CD4-positive, alpha-beta T cell treated with Interleukin-15 for 1 hour (primary cell): ENCODE results near the gene FRRS1L.

ENCODE experiments used
- DNase-seq: peaks from one replicate; pipeline ENCODE4 v3.0.0-alpha.2; 2020

The FRRS1L gene

GRCh38 chr9:109166771-109167601 lies at the start of gene FRRS1L:
Gene FRRS1L, minus strand, starts transcription at chr9:109167249. Its CDS starts 111 bp downstream, at chr9:109167138.
- DNase-seq, result no peak

DNA sequence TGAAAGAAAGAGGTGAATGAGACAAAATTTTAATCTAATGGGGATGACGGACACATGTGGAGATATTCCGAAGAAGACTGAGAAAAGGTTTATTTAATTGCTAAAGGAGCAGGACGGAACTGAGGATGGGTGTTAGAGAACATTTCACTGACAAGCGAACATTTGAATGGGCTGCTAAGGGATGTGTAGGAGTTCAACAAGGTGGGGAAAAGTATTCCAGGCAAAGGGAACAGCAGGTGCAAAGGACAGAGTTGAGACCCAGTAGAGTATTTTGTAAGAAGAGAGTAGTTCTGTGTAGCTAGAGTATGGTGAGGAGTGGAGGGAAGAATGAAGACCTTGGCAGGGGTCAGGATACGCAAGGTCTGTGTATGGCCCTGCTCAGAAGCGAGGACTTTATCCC lies 47.4 kb upstream of the FRRS1L start:
- no peak for DNase-seq

DNA sequence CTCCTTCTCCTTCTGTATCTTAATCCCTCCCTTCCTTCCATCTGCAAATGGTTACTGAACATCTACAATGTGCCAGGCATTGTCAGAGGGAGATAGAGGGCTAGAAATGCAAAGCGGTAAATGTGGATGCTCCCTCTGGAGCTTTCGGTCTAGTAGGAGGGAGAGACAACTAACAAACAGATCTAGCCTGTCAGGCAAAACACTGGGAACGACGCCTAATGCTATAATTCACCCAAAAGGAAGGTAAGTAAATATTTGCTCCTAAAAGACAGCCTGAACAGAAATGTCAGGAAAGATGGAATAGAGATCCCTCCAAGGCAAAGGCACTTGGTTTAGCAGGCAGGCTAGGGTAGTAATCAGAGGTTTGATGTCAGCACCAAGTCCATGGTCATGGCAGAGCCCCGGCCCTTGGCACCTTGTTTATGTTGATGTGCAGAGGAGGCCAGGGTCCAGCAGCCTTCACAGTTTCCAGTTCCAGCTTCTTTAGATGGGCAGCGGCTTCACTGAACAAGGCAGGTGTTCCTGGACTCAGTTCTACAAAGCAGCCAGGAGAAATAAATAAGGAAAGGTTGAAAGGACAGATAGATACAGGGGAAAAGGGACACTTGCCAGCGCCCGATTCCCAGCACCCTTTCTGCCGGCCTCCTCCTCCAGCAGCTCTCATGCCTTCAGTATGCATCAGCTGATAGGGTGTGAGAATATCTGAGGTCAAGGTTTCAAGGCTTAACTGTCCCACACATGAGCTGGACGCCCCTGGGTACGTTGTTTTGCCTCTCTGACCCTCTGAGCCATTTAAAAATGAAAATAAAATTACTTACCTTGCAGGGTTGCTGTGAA lies 46.5 kb upstream of the FRRS1L start:
- DNase-seq, result no peak

GRCh38 chr9:109212768-109213167 lies 45.7 kb upstream of the FRRS1L start:
- DNase-seq, result no peak

DNA sequence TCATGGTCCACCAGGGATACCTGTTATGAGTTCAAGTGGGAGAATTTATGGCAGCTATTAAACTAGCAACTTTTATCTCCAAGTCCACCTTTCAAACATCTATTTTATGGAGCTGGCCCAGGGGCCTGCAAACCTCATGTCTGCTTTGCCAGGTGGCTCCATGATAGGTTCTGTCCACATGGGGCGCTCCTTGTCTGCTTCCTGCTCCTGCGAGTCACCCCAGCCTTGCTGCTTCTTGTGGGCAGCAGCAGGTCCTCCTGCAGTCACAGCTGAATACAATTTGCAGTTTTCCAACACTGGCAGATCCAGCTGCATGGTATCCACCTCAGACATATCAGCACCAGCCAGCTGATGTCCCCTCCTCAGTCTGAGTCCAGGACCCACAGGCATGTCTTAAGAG lies 39.6 kb upstream of the FRRS1L start:
- DNase-seq, result no peak

- DNase-seq, result no peak
Measured at GRCh38 chr9:109205526-109205925, 38.5 kb upstream of the FRRS1L start.

DNA sequence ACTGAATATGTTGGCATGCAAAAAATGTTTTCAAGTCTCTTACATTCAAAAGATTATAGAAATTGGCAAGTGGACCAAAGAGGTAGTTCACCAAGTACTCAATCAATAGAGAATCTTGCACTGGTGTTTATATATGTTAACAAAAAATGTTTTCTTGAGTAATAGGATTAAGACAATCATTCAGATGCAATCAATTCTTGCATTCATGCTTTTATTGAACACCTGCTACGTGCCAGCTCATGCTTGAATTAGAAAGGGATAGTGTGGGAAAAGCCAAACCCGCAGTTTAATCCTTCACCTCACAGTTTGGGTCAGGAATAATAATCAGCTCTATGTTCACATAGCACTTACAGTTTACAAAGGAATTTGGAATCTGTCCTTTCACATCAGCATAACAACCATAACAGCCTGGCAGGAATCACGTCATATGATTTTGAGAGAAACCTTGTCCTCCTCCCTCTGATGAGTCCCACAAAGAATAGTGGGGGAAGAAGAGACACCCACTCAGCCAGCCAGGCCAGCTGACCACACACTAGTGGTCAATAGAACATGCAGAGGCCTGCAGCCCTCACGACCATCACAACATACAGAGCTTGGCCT lies 36.8 kb upstream of the FRRS1L start:
- DNase-seq, result no peak

- DNase-seq, result no peak
Measured at GRCh38 chr9:109199676-109200075, 32.6 kb upstream of the FRRS1L start.

DNA sequence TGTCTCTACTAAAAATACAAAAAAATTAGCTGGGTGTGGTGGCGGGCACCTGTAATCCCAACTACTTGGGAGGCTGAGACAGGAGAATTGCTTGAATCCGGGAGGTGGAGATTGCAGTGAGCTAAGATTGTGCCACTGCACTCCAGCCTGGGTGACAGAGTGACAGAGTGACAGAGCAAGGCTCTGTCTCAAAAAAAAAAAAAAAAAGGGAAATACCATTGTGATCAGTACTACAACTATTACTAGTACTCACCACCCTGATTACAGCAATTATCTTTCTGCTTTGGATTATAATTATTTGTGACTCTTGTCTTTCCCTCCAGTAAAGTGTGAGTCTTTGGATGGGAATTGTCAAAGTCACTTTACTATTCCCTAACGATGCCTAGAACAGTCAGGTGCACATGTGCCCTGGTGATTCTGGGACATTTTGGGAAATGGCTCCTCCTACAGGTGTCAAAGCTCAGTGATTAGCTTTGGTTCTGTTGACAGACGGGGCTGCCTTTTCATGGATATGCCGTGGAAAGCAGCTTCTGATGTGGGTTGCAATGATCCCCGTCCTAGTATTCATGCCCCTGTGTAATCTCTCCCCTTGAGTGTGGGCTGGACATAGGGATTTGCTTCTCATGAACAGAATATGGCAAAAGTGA lies 31.8 kb upstream of the FRRS1L start:
- DNase-seq, result no peak

GRCh38 chr9:109193974-109194556 lies 27.0 kb upstream of the FRRS1L start:
- DNase-seq, result no peak

- no peak for DNase-seq
Measured at GRCh38 chr9:109192732-109193361, 25.8 kb upstream of the FRRS1L start.

GRCh38 chr9:109191746-109192145 lies 24.7 kb upstream of the FRRS1L start:
- no peak for DNase-seq

DNA sequence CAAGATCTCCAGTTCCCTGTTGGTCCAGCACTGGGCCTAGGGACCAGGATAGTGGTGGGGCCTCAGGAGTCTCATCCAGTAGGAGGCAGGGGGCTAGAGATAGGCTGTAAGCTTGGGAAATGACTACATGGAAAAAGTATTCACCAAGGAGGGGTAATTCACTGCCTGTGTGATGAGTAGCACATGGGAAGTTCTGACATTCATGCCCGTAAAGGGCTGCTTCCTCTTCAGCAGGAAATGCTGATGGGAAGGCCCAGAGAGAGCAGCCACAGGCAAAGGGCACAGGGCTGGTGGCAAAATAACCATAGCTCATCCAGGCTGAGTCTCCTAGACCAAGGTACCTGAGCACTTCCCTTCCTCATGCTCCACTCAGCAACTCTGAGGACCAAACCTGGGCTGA lies 23.1 kb upstream of the FRRS1L start:
- DNase-seq, result no peak

DNA sequence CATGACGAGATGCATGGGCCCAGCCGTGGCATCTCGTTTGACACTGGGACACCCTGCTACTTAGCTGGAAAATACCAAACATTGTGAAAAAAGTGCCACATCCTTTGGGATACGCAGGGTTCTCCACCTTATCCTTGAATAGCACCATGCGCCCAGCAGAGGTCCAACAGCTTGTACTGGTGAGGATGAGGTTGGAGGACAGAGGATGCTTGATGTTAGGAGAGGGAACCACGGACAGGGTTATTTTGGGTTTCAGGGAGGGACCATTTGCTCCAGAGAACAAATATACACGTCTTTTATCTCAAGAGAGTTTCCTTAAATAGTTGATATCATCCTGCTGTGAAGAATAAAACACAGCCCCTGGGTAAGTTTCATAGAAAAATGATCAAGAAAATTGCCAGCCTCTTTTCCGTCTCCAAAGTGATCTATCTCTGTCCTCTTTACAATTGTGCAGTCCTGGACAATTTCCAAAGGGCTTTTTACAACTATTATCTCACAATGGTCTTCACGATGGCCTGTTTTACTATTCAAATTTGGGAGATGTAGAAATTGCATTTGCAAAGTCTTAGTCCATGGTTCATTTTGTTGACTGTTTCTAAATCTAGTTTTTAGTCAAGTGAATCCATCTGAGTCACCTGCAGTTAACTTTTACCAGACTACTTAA lies 19.9 kb upstream of the FRRS1L start:
- DNase-seq, result no peak

DNA sequence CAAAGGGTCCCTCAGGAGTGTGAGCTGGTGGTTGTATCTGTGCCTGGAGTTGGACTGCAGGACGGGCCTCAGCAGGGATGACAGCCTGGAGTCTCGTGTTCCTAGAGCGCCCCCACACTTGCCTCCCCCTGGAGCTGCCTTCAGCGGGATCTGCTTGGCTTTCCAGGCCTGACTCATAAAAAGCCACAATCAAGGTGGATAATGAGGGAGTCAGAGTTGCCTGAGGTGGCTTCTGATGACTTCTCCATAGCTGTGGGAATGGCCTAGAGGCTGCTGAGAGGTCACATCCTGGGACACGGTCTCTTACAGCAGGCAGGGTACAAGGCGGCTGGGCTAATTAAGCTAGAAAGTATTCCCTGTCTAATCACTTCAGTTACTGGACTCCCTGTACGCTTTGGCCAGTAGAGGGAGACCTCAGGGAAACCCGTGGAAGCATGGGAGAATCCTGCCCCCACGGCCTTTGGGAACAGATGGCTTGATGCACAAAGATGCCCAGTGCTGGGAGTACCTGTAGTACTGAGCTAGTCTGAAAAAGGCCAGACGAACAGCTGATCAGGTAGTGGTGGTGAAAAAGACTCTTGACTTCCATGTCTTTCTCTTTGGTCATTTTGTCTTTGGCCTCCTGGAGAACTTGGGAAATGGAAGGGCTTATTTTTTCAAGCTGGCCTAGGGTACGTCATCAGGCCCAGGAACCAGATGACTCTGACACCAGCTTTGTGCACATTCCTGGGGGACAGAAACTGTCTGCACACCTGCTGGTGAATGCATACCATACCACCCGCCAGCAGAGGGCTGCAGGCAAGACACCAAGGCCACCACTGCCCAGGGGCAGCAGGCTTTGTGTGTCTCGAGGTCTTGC lies 16.1 kb upstream of the FRRS1L start:
- no peak for DNase-seq

- DNase-seq, result no peak
Measured at GRCh38 chr9:109182550-109182939, 15.5 kb upstream of the FRRS1L start.

DNA sequence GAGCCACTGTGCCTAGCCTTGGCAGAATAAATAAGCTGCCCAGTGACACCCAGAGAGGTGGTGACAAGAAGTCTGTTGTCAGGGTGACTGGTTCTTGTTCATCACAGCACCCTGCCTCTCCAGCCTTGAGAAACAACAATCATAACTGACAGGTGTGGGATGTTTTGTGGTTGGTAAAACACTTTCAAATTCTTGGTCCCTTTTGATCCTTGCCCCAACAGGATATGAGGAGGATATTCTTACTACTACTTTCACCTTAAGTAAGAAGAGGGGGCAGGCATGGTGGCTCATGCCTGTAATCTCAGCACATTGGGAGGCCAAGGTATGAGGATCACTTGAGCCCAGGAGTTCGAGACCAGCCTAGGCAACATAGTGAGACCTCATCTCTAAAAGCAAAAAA lies 14.2 kb upstream of the FRRS1L start:
- no peak for DNase-seq

- DNase-seq, result no peak
Measured at GRCh38 chr9:109179801-109180523, 12.9 kb upstream of the FRRS1L start.

DNA sequence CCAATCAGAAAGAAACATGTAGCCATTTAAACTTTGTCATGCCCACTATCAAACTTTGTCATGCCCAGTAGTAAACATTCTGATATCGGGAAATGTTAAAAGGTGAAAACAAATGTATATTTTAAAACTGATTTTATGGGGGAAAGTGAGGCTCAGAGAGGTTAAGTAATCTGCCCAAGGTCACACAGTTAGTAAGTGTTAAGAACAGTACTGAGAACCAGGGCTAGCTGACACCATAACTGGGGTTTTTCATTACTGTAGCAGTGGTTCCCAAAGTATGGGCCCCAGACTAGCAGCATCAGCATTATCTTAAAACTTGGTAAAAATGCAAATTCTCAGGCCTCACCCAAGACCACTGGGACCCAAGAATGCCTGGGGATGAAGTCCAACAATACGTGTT lies 9.9 kb upstream of the FRRS1L start:
- DNase-seq, result no peak

DNA sequence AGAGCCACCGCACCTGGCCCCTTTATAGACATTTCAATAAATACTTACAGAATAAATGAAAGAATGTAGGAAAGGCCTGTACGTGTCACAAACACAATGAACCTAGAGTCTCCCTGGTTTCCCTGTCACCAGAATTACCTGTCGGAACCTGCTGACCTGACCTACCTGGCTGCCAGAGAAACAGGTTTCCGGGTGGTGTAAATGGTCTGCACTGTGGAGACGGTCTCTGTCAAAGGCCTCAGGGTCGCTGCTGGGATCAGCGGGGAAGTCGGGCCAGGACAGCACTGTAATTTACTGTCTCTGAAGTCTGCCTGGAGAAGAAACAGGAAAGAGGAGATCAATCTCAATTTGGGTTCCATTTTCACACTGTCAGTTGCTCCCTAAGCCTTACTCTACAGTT lies 9.3 kb upstream of the FRRS1L start:
- DNase-seq, result no peak
